ENCODE results near the gene LIN7B.

DNA sequence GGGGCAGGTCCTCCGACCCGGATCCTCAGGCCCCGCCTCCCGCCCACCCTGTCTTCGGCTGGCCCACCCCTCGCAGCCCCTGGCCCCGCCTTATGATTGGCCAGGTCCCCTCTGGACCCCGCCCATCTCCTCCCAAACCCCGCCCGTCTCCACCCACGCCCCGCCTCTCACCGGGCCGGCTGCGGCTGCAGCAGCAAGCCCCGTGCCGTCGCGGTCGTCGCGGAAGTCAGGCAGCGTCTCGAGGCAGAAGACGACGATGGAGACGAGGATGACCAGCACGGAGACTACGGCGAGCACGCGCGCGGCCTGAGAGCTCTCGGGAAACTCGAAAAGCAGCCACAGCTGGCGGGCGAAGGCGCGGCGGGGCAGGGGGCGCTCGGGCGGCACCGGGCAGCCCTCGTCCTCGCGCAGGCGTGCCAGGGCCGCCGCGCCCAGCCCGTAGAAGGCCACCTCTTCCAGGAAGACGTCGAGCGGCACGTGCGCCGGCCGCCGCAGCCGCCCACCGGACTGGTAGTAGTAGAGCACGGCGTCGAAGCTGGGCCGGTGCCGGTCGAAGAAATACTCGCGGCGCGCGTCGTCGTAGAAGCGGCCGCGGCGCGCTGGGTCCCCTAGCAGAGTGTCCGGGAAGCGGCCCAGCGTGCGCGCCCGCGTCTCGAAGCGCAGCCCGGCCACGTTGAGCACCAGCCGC lies 42.2 kb upstream of the LIN7B start:
- TF ChIP-seq, protein P1, sequence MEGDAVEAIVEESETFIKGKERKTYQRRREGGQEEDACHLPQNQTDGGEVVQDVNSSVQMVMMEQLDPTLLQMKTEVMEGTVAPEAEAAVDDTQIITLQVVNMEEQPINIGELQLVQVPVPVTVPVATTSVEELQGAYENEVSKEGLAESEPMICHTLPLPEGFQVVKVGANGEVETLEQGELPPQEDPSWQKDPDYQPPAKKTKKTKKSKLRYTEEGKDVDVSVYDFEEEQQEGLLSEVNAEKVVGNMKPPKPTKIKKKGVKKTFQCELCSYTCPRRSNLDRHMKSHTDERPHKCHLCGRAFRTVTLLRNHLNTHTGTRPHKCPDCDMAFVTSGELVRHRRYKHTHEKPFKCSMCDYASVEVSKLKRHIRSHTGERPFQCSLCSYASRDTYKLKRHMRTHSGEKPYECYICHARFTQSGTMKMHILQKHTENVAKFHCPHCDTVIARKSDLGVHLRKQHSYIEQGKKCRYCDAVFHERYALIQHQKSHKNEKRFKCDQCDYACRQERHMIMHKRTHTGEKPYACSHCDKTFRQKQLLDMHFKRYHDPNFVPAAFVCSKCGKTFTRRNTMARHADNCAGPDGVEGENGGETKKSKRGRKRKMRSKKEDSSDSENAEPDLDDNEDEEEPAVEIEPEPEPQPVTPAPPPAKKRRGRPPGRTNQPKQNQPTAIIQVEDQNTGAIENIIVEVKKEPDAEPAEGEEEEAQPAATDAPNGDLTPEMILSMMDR (IDR thresholded peaks at IDR 0.05) = no peak
- TF ChIP-seq POLR2AphosphoS5 (IDR thresholded peaks at IDR 0.05) (no peak), POLR2A (IDR thresholded peaks at IDR 0.05) (no peak)

Data from gastroesophageal sphincter (tissue), 3 donors.